AG08396 (cell line): ENCODE results near the gene ZNF608.

Experiments
- DNase-seq: peaks from one replicate; pipeline ENCODE4 v3.0.0; 2012; ENCODE audit warnings: low spot score, mixed read lengths

ZNF608 gene, protein sequence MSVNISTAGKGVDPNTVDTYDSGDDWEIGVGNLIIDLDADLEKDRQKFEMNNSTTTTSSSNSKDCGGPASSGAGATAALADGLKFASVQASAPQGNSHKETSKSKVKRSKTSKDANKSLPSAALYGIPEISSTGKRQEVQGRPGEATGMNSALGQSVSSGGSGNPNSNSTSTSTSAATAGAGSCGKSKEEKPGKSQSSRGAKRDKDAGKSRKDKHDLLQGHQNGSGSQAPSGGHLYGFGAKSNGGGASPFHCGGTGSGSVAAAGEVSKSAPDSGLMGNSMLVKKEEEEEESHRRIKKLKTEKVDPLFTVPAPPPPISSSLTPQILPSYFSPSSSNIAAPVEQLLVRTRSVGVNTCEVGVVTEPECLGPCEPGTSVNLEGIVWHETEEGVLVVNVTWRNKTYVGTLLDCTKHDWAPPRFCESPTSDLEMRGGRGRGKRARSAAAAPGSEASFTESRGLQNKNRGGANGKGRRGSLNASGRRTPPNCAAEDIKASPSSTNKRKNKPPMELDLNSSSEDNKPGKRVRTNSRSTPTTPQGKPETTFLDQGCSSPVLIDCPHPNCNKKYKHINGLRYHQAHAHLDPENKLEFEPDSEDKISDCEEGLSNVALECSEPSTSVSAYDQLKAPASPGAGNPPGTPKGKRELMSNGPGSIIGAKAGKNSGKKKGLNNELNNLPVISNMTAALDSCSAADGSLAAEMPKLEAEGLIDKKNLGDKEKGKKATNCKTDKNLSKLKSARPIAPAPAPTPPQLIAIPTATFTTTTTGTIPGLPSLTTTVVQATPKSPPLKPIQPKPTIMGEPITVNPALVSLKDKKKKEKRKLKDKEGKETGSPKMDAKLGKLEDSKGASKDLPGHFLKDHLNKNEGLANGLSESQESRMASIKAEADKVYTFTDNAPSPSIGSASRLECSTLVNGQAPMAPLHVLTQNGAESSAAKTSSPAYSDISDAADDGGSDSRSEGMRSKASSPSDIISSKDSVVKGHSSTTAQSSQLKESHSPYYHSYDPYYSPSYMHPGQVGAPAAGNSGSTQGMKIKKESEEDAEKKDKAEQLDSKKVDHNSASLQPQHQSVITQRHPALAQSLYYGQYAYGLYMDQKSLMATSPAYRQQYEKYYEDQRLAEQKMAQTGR (N-terminal part only)

DNA sequence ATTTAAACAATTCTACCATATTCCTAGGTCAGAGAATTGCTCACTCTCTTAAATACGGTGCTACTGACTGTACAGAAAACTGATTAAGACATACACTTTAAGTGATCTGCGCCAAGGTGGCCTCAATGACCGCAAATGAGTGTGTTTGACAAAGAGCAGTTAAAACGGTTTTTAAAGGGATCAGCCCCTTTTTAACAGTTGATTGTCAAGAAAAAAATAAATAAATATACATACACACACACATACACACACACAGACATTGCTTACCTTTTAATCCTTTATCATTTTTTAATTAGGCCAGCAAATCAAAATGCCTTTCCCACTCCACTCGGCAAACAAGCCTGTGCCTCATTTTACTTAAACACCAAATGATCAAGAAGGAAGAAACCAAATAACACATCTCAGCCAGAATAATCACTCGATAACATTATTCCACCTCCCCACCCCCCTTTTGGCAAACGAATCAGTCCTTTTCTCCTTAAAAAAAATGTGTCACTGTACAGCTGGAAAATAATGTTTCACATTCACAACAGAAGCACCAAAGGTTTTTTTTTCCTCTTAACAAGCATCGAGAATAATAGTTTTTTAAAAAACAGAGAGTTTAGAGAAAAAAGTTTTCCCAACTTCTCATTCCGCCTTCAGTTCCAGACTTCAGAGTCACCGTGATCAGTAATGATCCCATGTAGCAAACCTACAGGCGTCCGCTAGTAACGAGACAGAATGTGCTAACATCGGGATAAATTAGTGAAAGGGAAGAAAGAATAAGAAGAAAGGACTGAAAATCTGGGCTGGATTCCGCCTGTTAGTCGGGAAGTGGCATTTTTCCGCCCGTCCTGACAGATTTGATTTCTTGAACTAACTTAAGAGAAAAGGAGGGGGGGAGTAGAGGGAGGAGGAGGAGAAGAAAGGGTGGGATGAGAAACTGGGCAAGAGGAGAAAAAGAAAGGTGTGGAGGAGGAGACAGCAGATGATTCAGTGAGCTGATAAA, at the start of gene ZNF608:
Gene ZNF608 (minus strand): TSS at position 712 of the 988 bp plus-strand sequence. CDS start 1,650 bp downstream, outside the sequence.
- no peak for DNase-seq

- no peak for DNase-seq
Measured at GRCh38 chr5:124795829-124796228, 49.4 kb upstream of the ZNF608 start.

- no peak for DNase-seq
Measured at GRCh38 chr5:124790895-124791732, 44.7 kb upstream of the ZNF608 start.

- DNase-seq: peak; percentile 17
Measured at GRCh38 chr5:124790301-124790894, 44.0 kb upstream of the ZNF608 start.

DNA sequence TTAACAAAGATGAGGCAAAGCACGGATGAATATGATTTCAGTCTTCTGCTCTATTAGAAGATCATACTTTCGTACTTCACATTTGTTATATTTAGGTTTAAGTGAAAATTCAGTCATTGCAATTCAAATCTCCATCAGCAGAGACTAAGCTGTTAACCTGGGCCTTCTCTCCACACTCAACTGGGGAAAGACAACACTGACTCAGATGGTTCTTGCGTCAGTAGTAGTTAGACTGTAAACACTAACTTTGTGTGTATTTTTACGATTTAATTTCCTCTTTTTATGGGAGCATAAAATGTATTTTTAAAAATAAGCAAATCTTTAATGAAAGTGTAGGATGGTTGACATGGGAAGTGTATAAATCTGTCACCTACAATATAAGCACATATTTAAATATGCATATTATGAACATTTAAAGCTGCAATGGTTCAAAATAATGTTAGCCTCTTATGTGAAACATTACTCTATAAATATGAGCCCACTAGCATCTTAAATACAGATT, 42.7 kb upstream of the ZNF608 start:
- DNase-seq: no peak

GRCh38 chr5:124783794-124784193, 37.4 kb upstream of the ZNF608 start:
- DNase-seq: peak; percentile 23

DNA sequence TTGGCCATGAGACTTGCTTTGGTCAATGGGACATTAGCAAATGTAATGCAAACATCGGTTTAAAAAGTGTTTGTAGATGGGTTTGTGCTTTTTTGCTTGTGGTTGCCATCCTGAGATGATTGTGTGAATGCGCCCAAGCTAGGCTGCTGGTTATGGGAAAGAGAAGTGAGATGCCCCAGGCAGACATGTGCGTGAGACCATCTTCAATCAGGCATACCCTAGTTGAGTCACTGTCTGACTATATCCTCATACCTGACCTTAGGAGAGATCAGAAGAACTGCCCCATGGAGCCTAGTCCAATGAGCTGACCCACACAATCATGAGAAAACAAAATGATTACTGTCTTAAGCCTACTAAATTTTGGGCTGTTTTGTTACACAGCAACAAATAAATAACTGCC, 36.8 kb upstream of the ZNF608 start:
- DNase-seq: no peak

GRCh38 chr5:124782262-124782661, 35.8 kb upstream of the ZNF608 start:
- DNase-seq: no peak

- DNase-seq: no peak
Measured at GRCh38 chr5:124780011-124780410, 33.6 kb upstream of the ZNF608 start.

GRCh38 chr5:124773315-124774311, 27.2 kb upstream of the ZNF608 start:
- DNase-seq: no peak

DNA sequence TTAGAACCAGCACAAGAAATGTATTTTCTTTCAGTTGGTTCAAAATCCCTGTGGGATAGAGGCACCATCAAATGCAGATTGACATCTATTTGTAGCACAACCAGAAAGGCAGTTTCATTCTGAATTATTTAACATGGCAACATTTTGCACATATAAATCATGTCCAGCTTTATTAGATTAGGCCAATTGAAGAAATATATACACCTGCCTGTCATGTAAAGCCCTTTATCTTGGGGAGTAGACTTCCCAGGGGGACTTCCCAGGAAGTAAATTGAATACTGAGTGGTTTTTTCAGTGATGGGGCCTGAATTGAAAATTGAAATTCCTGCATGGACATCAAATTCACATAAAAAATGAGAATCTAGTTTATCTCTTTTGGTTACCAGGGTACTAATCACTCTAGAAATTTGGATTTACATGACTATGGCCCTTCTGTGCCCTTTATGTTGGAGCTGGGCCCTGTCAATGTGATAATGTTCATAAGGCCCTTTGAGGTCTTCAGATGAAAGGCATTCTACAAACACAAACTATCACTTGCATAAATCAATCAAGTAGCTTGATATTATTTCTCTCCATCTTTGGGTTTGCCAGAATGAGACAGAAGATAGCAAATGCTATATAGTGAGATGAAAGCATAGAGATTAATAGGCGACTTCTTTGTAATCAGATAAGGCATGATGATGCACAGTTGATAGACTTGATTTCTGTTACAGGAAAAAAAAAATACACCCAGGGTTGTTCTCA, 26.2 kb upstream of the ZNF608 start:
- no peak for DNase-seq

DNA sequence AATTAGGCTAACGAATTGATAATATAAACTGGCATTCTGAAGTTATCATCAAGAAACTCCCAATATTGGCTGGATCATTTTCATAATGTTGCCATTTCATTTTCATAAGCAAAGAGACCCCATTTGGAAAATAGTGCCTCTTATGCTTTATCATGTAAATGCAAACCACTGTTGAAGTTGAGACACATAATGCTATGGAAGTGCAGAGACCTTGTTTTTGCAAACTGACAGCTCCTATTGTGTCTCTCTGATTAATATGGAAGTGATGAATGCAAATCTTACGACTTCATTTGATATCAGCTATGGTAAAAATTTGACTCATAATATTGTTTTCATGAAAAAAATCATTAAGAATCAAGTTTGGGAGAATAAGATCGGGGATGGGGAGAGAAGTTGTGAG, 25.3 kb upstream of the ZNF608 start:
- no peak for DNase-seq

GRCh38 chr5:124764992-124765611, 18.7 kb upstream of the ZNF608 start:
- no peak for DNase-seq

DNA sequence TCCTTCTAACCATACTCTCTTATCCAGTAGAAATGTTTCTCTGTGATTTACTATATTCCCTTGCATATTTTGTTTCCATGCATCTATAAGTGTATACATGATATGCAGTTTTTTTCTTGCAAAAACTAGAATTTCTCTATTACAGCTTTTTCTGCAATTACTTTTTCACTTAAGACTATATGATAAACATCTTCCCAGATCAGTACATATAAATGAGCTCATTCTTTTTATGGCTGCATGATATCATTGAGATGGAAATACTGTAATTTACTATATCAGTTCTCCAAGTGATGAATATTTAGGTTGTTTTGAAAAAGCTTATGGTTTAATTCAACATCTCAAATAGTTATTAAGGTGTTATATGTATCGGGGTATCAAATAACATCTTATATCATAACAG, 18.1 kb upstream of the ZNF608 start:
- DNase-seq: no peak

DNA sequence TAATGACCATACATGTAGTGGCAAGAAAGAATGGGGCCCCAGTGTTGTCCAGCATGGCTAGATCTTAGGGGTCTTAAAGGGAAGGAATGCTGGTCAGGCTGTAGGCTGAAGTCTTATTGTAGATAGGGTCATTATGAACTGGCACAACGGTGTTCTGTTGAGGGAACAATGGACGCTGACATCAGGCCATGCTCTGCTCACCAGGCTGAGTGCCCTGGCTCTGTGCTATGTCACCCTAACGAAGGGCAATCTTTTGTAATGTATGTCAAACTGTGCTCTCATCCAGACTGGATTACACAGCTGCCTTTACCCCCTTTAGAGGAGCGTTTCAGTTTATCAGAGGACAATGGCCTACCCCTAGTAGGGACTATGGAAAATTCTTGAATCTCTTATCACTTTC, 14.6 kb upstream of the ZNF608 start:
- DNase-seq: no peak

DNA sequence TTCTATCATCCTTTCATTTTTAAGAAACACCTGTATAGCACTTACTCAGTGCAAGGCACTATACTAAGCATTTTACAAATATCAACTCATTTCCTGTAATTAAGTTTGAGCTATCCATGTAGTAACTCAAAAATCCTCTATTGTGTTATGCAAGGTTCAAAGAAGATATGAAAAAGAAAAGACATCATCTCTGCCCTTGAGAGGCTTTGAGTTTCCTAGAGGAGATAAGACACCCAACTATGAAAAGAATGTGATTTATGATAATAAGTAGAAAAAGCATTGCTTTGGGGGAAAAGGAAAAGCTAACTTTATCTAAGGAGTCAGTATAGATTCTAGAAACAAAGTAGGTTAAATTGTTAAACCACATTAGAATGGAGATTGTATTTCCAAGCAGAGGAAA, 14.2 kb upstream of the ZNF608 start:
- DNase-seq: no peak

- peak; percentile 51 for DNase-seq
Measured at GRCh38 chr5:124755565-124755964, 9.1 kb upstream of the ZNF608 start.
